Measurements from ENCODE around the gene CSH1.
A peak's percentile ranks its signal among the peaks of the same experiment; 100 is the strongest.

The CSH1 gene

DNA sequence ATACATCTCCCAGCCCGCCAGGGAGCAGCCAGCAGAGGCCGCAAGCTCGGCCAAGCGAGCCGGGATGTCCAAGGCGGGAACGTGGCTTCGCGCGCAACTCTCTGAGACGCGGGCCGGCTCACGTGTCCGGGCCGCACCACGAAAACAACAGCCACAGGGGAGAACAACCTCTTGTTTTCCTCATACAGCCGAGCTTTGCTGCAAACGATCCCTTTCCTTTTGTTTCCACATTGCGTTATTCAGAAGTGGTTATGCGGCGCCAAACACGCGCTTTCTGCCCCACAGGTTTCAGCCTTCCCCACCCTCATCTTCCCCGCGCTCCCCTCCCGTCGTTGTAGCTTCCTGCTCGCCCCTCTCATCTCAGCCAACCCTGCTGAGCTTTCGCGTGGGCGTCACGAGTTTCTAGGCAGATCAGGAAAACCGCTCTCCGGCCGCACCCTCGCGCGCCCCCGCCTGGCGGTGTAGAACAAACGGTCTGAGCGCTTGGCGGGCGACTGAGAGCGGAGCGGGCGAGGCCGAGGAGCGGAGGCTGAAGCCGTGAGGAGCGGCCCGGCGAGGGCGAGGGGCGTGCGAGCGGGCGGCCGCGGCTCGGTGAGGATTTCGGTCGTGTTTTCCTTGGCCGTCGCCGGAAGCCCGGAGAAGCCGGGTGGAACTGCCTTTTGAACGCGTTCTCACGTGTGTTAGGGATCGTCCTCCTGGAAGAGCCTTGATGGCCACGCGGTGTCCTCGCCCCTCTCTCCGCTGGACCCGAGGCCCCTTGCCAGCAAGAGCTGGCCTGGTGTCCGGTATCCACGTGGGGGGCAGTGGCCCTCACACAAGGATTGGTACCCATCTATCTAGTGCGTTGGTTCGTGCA is 47.3 kb downstream of the CSH1 start:
- peak overlapping the region; percentile 40 for H3K4me3 ChIP-seq (ENCODE audit: low read length)
- peak; percentile 95 for DNase-seq (ENCODE audit: low read depth)
- TF ChIP-seq, protein P1, sequence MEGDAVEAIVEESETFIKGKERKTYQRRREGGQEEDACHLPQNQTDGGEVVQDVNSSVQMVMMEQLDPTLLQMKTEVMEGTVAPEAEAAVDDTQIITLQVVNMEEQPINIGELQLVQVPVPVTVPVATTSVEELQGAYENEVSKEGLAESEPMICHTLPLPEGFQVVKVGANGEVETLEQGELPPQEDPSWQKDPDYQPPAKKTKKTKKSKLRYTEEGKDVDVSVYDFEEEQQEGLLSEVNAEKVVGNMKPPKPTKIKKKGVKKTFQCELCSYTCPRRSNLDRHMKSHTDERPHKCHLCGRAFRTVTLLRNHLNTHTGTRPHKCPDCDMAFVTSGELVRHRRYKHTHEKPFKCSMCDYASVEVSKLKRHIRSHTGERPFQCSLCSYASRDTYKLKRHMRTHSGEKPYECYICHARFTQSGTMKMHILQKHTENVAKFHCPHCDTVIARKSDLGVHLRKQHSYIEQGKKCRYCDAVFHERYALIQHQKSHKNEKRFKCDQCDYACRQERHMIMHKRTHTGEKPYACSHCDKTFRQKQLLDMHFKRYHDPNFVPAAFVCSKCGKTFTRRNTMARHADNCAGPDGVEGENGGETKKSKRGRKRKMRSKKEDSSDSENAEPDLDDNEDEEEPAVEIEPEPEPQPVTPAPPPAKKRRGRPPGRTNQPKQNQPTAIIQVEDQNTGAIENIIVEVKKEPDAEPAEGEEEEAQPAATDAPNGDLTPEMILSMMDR (IDR thresholded peaks at IDR 0.05; ENCODE audit: insufficient read depth, low read depth, low read length, missing control alignments): peak; percentile 60

DNA sequence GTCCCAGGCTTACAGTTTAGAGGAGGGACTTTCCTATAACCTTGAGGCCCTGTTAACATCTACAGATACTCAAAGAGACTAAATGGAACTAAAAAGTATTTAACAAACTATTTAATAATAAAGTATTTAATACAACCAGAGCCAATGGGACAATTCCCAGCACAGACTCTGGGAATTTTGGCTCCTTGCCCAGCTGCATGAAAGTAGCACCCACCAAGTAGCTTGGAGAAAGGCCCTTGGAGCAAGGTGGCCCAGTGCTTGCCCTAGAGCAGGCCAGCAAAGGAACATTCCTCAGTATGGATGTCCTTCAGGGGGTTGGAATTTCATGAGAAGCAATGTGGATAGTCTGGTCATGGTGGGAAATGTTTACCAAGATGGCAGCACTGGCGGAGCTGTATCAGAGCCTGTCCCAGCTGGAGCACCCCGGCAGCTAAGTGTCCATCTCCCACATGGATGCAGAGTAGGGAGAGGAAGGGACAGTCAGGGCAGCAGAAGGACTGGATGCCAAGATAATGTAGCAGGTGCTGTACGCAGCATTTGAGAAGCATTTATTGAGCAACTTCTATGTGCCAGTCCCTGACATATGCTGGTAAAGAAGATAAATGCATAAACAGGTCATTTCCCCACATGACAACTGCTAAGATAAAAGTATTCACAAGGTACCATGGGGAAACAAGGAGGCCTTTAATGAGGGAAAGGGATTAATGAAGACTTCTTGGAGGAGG is 48.7 kb downstream of the CSH1 start:
- H3K4me3 ChIP-seq (ENCODE audit: low read length): no peak overlapping the region
- no peak for DNase-seq (ENCODE audit: low read depth)
- TF ChIP-seq, protein P1 (IDR thresholded peaks at IDR 0.05; ENCODE audit: insufficient read depth, low read depth, low read length, missing control alignments): no peak

DNA sequence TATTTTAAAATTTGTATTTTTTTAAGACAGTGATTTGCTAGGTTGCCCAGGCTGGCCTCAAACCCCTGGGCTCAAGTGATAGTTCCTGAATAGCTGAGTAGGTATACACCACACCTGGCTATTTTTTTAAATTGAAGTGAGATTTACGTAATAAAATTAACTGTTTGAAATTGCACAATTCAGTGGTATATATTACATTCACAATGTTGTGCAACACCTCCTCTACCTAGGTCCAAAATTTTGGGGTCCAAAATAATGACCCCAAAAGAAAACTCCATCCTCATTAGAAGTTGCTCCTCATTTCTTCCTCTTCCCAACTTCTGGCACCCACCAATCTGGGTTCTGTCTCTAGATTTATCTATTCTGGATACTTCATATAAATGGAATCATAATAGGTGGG is 50.9 kb downstream of the CSH1 start:
- TF ChIP-seq, protein P1 (IDR thresholded peaks at IDR 0.05; ENCODE audit: insufficient read depth, low read depth, low read length, missing control alignments): no peak
- no peak for DNase-seq (ENCODE audit: low read depth)
- no peak overlapping the region for H3K4me3 ChIP-seq (ENCODE audit: low read length)

Measured in epithelial cell of esophagus (primary cell).